Stimulated activated CD8-positive, alpha-beta memory T cell treated with anti-CD3 and anti-CD28 coated beads, Interleukin-15, amount 100 ng/mL, for 4 hours (primary cell): Measurements from ENCODE around the gene SORCS2.
"Not testable (repeated sequence)": the region's sequence is repeated elsewhere in the genome, so short reads cannot be mapped to it uniquely, and the experiment has no call there.

Experiments
- DNase-seq, 2 donors: peaks; one replicate each; pipeline ENCODE4 v3.0.0-alpha.2; 2020; ENCODE audit warnings: low read depth in 2 of 2

Gene SORCS2

GRCh38 chr4:7584098-7584497, 391.8 kb downstream of the SORCS2 start:
- DNase-seq: no peak

GRCh38 chr4:7584606-7585159, 392.3 kb downstream of the SORCS2 start:
- no peak for DNase-seq

DNA sequence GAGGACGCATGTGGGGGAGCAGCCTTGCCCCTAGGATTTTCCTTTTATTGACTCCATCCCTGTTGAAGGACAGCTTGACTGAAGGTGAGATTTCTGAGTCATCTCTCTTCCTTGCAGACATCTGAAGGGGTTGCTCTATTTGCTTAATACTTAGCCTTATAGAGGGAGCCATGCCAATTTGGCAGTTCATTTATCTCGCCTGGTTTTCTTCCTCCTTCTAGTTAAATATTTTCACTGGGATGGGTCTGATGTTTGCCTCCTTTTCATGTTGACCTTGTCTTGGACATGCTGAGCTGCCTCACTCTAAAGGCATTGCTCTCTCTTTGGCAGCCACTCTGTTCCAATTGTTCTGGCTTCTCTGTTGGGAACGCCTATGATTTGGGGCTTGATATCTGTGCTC, 393.4 kb downstream of the SORCS2 start:
- no peak for DNase-seq

DNA sequence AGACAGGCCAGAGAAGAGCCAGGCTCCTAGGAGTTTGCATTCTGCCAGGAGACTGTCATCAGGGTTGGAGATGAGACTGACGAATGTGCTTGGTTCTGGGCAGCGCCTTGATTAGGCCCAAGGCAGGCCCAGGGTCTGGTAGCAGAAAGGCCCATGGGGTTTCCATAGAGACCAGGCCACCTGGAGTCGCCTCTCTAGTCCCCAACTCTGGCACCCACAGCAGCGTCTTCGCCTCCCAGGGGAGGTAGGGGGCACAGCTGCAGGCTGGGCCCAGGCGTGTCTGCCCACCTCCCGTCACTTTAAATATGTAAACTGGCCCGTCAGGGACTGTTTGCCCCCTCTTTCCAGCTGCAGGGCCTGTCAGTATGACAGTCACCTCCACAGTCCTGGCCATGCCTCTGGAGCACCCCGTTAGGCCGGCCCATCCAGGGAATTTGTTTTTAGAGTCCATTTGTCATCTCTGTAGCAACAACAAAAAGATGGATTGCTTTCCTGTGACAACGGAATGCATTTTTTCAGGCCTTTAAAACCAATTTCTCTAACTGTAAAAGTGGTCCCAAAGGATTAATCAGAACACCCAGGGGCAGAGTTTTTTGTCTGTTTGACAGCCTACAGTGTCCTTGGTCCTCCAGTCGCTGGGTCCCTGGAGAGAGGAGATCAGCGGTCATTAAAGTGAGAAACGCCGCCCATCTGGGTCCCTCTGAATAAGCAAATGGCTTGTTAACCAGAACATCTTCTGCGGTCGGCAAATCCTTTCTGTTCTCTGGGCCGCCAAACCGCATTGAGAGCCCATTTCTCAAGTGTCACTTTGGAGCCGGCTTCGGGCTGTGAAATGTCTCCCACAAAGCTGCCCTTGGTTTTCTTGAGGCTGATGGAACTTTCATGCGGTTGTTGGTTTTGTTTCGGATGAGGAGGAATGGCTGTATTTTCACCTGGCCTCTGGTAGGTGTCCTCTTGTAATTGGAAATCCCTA, 395.4 kb downstream of the SORCS2 start:
- DNase-seq: no peak

DNA sequence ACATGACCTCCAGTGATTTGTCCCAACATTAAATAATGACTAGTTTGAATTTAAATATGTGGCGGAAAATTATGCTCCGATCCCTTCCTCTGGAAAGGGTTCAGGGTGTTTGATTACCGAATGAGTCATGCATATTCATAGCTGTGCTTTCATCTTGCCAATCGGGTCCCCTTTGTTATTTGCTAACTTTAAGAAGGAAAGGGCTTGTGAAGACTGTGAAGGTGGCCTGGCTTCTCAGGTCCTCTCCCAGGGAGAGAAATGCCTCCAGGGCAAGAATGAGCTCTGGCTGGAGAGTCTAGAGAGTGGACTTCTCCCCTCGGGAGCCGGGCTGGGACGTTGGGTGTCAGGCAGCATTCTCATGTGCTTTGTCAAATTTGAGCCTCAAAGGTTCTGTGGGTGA, 397.9 kb downstream of the SORCS2 start:
- DNase-seq: no peak

GRCh38 chr4:7590899-7591298, 398.6 kb downstream of the SORCS2 start:
- DNase-seq: no peak

DNA sequence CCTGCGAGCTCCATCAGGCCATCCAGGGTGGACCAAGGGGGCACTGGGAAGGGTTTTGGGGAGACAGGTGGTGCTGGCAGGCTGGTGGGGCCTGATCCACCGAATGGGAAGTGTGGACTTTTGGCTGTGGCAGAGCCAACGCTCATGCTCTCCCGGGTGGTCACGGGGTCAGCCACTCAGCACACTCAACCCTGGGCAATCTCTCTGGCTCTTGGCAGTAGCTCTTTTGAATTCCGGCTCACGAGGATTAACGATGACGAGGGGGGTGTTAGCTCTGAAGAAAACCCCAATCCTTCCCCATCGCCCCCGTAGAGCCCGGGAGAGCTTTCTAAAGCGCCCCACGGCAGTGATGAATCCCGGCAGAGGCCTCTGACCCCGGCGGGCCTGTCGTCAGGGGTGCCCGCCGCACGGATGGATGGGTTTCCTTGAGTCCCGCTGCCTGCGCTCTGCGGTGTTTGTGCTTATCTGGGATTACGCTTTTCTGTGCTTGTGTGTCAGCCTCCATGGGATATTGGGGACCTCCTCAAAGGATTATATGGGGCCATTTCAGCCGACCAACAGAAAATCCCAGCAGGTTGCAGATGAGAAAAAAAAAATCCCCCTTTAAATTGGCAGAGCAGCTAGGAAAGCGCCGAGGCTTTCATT, 399.2 kb downstream of the SORCS2 start:
- DNase-seq: no peak

DNA sequence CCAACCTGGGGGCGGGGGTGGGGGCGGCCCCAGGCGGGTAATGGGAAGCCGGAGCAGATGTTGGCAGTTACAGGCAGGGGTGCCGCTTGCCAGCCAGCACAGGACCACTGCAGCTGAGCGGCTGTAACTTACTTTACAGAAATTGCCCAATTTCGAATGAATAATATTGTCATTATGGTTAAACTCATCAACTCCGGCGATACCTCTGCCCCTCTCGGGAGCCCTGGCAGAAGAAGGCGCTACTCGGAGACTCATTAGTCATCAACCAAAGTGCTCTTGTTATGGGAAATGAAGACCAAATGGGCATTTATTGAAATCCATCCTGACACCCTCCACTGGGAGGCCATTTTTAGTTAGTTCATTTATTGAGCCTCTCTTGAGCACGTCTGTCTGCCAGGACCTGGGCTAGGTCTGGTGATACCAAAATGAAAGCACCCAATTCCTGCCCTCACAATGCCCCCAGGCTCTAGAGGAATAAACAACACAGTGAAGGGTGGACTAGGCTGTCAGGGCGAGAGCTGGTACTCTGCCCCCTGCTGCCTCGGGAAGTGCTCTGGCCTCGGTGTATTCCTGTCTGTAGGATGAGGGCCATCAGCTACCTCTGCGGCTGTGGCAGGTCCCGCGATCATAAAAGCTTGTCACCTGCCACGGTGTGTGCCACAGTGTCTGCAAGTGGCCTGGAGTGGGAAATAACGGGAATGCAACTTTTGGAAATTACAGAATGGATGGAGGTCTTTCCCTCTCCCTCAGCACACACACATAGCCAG, 401.5 kb downstream of the SORCS2 start:
- no peak for DNase-seq

GRCh38 chr4:7595934-7596461, 403.7 kb downstream of the SORCS2 start:
- no peak for DNase-seq

DNA sequence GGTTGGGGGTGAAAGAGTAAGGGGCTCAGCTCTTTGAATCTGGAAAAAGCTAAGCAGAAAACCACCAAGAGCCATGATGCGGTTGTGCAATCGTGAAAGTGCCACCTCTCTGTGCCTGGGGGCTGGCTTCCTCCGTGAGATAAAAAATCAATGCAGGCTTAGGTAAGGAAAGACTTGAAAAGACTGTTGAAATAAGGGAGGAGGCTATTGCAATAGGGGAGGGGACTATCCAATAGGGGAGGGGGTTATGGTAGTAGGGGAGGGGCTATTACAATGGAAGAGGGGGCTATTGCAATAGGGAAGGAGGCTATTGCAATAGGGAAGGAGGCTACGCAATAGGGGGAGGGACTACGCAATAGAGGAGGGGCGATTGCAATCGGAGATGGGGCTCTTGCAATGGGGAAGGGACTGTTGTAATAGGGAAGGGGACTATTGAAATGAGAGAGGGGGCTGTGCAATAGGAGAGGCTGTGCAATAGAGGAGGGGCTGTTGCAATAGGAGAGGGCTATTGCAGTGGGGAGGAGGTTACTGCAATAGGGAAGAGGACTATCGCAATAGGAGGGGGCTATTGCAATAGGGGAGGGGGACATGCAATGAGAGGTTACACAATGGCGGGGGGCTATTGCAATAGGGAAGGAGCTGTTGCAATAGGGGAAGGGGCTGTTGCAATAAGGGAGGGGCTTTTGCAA, 404.7 kb downstream of the SORCS2 start:
- no peak for DNase-seq

DNA sequence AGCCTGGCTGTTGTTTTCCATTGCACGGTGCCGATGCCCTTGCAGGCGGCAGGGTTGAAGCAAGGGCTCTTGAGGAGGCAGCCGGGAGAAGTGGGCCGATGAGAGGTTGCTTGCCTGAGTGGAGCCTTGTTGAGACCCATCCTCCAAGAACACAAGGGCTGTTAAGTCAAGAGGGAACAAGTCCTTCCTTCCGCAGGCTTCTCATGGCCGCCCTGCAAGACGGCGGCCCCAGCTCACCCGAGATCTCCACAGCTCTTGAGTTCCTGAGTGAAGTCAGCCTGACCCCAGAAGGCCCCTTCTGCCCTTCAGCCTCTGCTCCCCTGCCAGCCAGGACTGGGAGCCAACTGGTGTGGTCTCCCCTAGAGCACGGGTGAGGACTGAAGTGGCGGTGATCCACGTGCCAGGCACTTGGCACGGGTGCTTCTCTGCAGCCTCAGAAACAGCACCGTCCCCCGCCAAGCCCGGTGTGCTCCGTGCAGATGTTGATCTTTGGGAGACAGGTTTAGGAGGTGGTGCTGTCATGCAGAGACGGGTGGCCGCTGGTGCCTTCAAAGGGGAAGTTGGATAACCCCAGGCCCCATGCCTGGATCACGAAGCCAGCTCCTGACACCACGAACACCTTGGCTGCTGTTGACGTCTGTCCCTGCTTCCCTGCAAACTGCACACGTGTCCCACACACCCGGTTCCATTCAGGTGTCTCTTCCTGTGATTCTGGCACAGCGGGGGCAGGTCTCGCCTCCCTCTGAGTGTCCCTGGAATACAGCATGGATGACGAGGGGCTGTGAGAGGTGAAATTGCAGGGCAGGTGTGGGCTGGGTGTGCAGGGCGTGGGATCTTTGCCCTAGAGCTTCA, 406.8 kb downstream of the SORCS2 start:
- DNase-seq: no peak

DNA sequence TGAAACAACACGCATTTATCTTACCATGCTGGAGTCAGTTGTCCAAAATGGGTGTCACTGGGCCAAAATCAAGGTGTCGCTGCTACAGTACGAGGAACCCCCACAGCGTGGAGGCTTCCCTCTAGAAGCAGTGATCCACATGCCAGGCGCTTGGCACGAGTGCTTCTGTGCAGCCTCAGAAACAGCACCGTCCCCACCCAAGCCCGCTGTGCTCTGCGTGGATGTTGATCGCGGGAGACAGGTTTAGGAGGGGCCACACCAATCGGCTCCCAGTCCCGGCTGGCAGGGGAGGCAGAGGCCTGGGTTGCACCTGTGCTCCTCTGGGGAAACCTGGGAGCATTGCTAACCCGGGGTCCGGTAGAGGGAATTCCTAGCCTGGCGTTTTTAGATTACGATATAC, 407.9 kb downstream of the SORCS2 start:
- no peak for DNase-seq

DNA sequence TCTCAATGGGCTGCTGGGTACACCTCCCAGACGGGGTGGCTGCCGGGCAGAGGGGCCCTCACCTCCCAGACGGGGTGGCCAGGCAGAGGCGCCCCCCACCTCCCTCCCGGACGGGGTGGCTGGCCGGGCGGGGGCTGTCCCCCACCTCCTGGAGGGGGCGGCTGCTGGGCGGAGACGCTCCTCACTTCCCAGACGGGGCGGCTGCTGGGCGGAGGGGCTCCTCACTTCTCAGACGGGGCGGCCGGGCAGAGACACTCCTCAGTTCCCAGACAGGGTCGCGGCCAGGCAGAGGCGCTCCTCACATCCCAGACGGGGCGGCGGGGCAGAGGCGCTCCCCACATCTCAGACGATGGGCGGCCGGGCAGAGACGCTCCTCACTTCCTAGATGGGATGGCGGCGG, 409.8 kb downstream of the SORCS2 start:
- not testable (repeated sequence) for DNase-seq

DNA sequence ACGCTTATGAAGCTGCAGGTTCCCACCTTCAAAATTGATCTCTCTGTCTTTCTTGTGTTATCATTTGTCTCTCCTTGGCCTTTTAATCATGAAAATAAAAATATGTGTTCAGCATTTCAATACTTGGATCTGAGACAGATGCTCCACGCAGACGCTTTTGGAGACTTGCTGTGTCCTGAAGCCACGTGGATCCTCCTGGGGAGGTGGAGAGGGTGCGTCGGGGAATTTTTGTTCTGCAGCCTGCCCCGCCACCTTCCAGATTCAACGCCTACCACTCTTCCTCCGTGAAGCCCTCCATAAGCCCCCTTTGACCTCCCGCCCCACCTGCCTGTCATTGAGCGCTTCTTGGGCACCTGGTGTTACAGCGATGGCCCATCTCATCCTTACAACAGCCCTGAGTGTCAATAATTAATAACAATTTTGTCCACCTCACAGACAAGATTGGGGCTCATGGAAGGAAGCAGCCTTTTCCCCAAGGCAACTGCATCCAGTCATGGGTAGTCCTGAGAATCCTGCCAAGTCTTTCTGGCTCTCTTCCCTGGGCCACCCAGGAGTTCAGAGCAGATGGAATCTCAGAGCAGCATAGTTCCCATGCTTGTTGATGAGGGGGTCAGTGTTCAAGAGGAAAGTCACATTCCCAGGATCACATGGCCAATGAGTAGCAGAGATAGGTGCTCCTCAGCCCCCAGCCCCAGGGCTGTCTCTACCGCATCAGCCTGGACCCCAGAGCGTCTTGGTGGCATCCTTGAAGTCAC, 415.0 kb downstream of the SORCS2 start:
- no peak for DNase-seq

DNA sequence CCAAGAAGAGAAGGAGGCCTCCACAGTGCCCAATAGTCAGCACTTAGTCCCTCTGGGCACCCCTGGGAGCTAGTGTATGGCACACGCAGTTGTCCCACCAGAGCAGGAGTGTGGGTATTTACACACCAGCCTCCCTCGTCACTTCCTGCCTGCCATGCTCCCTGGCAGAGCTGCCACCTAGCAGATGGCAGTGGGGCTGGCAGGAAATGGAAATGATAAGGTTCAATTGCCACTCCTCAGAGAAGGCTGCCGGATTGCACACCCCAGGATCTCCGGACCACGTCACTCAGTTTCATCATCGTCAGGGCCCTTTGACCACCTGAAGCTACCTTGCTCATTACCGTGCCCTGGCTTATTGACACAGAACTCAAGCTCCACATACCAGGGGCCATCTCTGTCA, 415.7 kb downstream of the SORCS2 start:
- no peak for DNase-seq

GRCh38 chr4:7609316-7609715, 417.0 kb downstream of the SORCS2 start:
- no peak for DNase-seq

GRCh38 chr4:7610022-7610670, 417.8 kb downstream of the SORCS2 start:
- no peak for DNase-seq

DNA sequence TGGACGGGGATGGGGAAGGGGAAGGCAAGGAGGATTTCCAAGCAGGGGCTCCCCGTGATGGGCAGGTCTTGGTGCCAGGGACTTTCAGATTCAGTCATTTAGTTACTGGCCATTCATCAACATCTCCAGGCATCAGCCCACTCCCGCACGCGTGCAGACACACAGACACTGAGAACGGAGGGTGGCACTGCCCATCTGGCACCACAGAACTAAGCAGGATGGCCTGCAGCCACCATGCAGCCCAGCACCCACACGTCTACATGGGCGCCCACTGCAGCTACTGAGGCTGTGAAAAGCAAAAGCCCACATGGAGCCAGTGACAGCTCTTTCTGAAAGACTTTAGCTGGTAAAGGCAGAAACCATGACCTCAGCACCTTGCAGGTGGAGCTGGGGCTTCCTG, 418.5 kb downstream of the SORCS2 start:
- no peak for DNase-seq

- DNase-seq: no peak
These were observed 420.1 kb downstream of the SORCS2 start for GRCh38 chr4:7612311-7612897.
